MM.1S (cell line): ENCODE data around the gene ELMO1.

Source experiments
- EZH2 ChIP-seq: fragments of 300-600 bp; sonication (generic); optimal IDR thresholded peaks from 2 replicates; pipeline ENCODE3; 2017; ENCODE audit warnings: low read depth, mild to moderate bottlenecking, antibody characterized with exemption, low read length, mixed read lengths
- EZH2phosphoT487 ChIP-seq: fragments of 300-600 bp; sonication (generic); IDR thresholded peaks from 2 replicates; pipeline ENCODE4 v1.6.1; 2018; ENCODE audit warnings: antibody characterized with exemption, low read length
- TF ChIP-seq, protein P1 (sequence below): fragments of 300-600 bp; sonication (generic); IDR thresholded peaks from 2 replicates; pipeline ENCODE4 v1.5.1; 2016; ENCODE audit warnings: antibody characterized with exemption, low read length, mixed read lengths

DNA sequence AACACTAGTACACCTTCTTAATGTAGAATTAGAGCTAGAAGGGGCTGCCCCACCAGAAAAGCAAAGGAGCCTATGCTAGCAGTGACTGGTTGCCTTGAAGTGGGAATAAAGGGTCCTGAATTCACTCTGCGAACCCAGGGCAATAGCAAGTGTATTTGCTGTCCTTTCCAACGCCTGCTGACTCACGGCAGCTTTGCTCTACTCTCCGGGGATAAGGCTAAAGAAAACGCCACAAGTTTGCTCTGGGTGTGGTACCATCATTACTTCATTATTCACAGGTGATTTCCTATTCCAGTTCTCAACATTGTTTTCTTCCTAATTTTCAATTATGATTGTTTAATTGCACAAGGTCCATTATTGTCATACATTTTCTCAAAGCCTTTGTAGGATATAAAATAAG, 503.8 kb downstream of the ELMO1 start:
- TF ChIP-seq, protein P1, sequence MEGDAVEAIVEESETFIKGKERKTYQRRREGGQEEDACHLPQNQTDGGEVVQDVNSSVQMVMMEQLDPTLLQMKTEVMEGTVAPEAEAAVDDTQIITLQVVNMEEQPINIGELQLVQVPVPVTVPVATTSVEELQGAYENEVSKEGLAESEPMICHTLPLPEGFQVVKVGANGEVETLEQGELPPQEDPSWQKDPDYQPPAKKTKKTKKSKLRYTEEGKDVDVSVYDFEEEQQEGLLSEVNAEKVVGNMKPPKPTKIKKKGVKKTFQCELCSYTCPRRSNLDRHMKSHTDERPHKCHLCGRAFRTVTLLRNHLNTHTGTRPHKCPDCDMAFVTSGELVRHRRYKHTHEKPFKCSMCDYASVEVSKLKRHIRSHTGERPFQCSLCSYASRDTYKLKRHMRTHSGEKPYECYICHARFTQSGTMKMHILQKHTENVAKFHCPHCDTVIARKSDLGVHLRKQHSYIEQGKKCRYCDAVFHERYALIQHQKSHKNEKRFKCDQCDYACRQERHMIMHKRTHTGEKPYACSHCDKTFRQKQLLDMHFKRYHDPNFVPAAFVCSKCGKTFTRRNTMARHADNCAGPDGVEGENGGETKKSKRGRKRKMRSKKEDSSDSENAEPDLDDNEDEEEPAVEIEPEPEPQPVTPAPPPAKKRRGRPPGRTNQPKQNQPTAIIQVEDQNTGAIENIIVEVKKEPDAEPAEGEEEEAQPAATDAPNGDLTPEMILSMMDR: no peak
- no peak for TF ChIP-seq EZH2
- no peak for TF ChIP-seq EZH2phosphoT487
